NCI-H1436 (cell line): ENCODE measurements around the gene SLC6A20.

Experiments used
- DNase-seq: peaks from one replicate; lab custom pipeline; 2025; lab: John Stamatoyannopoulos, UW

Gene SLC6A20

GRCh38 chr3:45777746-45778386 is 18.5 kb downstream of the SLC6A20 start:
- DNase-seq: no peak

- no peak for DNase-seq
These were observed 19.1 kb downstream of the SLC6A20 start for GRCh38 chr3:45777111-45777745.

GRCh38 chr3:45776611-45777010 is 19.7 kb downstream of the SLC6A20 start:
- DNase-seq: no peak

- no peak for DNase-seq
These were observed 20.1 kb downstream of the SLC6A20 start for GRCh38 chr3:45776301-45776595.

- DNase-seq: no peak
These were observed 20.6 kb downstream of the SLC6A20 start for GRCh38 chr3:45775571-45776300.

DNA sequence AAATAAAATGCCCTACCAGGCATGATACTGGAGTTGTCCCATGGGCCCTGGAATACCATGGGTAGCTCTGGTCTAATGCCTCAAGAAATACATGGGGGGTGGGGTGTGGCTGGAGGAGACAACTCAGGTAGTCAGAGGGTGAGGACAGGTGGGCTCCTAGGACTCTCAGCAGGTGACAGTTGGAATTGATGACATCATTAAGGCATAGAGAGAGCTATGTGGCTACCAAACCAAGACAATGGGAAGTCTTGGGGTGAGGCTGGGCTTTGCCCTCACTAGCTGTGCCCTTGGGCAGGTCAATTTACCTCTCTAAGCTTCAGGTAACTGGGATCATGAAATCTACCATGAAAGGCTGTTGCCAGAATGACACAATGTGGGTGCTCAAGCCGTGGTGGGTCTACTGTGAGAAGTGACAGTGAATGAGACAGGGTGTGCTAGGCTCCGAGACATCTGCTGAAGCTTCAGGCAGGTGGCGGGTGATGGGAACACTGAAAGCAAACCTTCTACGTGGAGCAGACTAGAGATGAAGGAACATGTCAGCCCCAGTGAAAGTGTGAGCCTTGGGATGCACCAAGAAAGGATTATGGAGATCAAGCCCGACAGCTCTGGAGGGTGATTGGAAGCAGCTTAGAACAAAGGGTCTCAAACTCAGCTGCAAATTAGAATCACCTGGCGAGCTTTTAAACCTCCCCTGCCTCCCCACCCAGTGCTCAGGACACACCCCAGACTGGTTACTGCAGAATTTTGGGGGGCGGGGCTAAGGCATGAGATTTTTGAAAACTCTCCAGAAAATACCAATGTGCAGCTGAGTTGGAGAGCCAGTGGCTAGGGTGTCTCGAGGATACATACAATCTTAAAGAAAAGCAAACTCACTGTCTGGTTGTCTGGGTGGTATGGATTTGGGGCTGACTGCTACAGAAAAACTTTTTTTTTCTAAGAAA is 21.5 kb downstream of the SLC6A20 start:
- DNase-seq: no peak

- DNase-seq: no peak
These were observed 22.5 kb downstream of the SLC6A20 start for GRCh38 chr3:45773714-45774449.

DNA sequence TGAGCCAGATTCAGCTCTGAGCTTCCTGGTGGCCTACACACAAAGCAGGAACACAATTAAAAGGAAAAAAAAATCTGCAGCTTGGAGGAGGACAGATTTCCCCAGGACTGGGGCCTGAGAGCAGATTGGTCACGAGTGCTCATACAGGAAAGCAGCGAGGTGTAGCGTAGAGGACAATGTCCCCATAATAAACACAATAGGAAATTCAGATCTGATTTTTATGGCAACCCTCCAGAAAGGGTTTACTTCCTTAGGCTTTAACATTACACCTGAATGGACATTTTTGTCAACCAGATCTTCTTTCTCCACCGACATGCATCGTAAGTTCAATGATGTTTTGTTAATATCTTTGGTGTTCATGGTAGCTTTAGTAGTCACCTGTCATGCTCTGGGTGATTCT is 23.3 kb downstream of the SLC6A20 start:
- DNase-seq: no peak

DNA sequence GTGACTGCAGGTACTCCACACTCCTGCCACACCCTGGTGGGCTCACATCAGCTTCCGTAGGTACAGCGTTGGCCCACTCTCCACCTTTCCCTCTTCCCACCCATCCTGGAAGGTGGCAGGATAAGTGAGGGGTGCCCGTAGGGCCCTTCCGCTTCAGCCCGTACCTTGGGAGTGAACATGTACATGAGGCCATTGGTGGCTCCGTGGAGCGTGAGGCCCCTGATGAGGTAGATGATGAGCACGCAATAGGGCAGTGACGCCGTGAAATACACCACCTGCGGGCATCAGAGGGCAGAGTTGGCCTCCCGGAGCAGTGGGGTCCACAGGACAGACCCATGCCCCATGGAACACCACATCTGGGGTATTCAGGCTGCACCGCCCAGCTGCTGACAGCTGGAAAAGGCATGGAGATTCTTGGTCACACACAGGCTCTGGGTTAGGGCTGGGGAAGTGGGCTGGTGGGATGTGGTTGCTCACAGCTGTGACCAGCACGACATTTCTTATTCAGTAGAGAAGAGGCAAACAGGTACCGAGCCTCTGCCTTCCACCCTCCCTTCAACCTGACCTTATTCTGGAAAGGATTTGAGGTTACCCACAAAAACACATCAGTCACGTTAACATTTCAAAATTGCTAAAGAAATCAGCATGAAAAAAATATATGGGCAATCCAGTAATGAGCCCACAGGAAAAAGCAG is 23.8 kb downstream of the SLC6A20 start:
- DNase-seq: no peak

DNA sequence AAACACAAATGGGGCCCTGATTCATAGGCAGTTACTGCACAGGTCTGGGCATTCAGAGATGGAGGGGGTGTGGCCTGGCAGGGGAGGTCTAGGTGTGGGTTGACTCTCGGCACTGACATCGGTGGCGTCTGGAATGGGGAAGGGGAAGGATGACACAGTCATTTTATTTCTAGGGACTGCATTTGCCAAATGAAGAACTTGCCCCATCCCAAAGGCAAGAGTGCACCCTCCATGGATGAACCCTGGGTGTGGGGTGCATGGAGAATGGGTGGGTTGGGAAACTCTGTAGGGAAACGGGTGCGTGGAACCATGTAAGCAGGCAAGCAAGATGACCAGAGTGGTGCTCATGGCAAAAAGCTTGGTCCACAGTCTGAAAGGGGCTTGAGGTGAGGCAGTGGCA is 24.5 kb downstream of the SLC6A20 start:
- DNase-seq: no peak

- DNase-seq: no peak
These were observed 25.1 kb downstream of the SLC6A20 start for GRCh38 chr3:45771166-45771775.

- no peak for DNase-seq
These were observed 30.4 kb downstream of the SLC6A20 start for GRCh38 chr3:45765958-45766357.

- no peak for DNase-seq
These were observed 31.0 kb downstream of the SLC6A20 start for GRCh38 chr3:45765266-45765851.

DNA sequence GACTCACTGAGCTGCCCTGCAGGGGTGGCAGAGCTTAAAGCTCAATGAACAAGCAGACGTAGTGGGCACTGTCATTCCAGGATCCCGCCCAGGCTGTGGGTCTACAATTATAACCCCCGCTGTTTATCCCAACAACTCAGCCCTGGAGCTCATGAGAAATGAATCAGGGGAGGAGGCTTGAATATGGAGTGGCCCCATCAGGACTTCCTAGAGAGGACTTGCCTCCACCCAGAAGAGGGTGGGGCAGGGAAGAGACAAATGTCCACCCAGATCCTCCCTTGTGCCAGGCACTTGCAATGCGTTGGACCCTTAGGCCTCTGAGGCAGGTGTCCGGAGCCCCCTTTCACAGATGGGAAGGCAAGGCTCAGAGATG is 33.0 kb downstream of the SLC6A20 start:
- no peak for DNase-seq

GRCh38 chr3:45762647-45763302 is 33.6 kb downstream of the SLC6A20 start:
- no peak for DNase-seq

DNA sequence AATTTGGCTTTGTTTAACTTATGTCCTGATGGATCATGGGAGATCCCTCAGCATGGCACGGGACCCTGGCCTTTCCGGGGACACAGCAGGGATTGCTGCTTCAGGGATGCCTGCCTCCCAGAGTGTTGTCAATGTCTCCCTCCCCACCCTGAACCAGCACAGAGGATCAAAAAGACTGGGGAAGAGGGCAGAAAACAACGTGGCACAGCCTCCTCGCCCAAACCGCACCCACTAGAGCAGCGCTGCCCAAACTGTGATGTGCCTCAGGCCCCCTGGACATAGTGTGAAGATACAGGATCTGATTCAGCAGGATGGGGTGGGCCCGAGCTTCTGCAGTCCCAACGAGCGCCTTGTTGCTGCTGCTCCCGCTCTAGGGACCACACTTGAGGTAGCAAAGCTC is 34.5 kb downstream of the SLC6A20 start:
- DNase-seq: no peak

DNA sequence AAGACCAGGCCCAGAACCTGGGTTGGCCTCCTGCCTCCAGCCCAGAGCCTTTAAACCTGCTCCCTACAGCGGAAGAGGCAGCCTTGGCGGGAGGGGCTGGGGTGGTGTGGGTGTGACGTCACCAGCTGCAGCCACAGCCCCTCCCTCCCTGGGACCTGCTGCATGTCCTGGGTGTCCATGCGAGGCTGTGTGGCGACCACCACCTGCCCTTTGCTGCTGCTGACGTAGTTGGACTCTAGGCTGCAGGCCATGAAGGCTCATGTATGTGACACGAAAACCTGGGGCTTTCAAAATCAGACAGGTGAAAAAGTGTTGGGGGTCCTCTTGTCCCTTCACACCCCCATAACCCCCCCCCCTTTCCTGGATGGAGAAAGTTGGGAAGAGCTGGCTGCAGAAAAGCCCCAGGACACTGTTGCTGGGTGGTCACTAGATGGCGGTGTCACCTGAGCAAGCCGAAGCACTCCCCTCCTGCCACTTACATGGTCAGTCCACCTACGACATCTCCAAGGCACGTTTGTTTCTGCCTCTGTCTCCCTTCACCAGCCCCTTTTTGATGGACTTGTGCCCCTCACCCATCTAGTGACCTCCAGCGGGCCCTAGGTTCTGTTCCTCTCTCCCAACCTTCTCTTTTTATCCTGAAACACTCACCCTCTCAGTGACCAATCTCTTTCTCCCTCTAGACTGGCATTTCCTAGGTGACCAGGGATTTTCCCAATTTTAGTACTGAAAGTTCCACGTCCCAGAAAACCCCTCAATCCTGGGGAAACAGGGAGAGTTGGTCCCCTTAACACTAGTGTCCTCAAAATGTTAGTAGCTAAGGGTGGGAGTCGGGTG is 35.2 kb downstream of the SLC6A20 start:
- DNase-seq: peak; percentile 6

DNA sequence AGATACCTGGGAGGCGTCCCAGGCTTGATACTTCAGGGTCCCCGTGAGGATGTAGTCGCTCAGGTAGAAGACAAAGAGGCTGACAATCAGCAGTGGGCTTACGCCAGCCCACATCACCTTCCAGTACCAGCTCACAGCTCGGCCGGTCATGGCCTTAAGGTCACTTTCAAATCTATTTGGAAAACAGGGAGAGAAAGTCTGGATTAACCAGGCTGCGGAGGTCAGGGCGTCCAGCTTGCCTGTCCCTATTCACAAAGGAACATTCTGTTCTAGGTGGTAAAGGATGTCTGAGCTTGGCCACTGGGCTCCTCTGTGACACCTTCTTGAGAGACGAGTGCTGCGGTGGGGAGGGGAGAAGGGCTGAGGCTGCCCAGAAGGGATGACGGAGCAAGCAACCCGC is 36.5 kb downstream of the SLC6A20 start:
- no peak for DNase-seq

GRCh38 chr3:45758871-45759270 is 37.5 kb downstream of the SLC6A20 start:
- no peak for DNase-seq
